ENCODE data around the gene TGIF2. TPM values are rescaled to one million over a fixed set of nuclear protein-coding genes. Genes with fewer than 3 reads are reported as not detected.
A peak's percentile ranks its signal among the peaks of the same experiment; 100 is the strongest.

Gene TGIF2
- total and polyA plus RNA-seq, 2 of the 4 experiments (the other 2 are of a cell fraction): 9.7 to 12.7 TPM

DNA sequence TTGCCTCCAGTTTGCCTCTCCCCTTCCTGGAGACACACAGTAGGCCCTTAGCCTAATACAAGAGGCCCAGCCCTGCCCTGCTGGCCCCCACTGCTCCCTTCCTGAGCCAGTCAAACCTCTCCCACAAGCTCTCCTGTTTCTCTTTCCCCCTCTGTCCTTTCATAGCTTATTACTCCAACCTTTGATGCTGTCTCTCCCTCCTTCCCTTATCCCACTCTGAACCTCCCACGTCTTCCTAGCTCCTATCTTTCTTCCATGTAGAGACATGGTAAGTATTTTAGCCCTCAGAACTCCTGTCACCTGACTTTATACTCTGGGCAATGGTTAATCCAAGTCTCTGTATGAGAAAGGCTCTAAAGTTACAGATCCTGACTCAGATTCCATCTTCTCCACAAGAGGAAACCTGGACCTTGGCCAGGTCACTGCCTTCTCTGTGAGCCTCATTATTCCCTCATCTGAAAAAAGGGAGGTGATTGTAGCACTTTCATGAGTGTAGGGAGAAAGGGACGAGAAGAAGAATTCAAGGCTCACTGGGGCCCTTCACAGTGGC lies 6.7 kb downstream of the TGIF2 start:
- peak; percentile 77 for DNase-seq
- H4K91ac ChIP-seq (ENCODE audit: insufficient read depth, low read depth, low read length): no peak overlapping the region

More for the DNA sequence above, 6.7 kb downstream of the TGIF2 start:
- H3K9ac ChIP-seq (ENCODE audit: low read depth, low read length): no peak overlapping the region
- no peak overlapping the region for H3K4me3 ChIP-seq (ENCODE audit: insufficient read depth, low read depth, low read length)
- no peaks in the 10 kb centered on the region for H3K27me3 ChIP-seq (ENCODE audit: control insufficient read depth, insufficient read depth, low read length)
- H3K4me2 ChIP-seq (ENCODE audit: low read depth, low read length): no peak overlapping the region
- CTCF ChIA-PET: no interaction called here
- H2AK5ac ChIP-seq (ENCODE audit: low read depth, low read length): no peak overlapping the region
- dilution Hi-C loops (cut with HindIII; ENCODE audit: low sequenced_read_pairs, unreplicated experiment) (no loop called here), intact Hi-C loops (cut with micrococcal nuclease) (no loop called here), in situ Hi-C loops (cut with MboI; ENCODE audit: low sequenced_read_pairs) (no loop called here)
- no peak overlapping the region for H2BK20ac ChIP-seq (ENCODE audit: low read depth, low read length)
- no peak overlapping the region for H3K56ac ChIP-seq (ENCODE audit: extremely low read depth, insufficient read depth, low read length)
- POLR2A ChIA-PET (ENCODE audit: unreplicated experiment): no interaction called here
- WGBS, 2 experiments (ENCODE audit: extremely low coverage in 2 of 2, insufficient read length in 1 of 2): no CpG with 5 or more reads among the region's 2 CpGs
- H4K20me1 ChIP-seq (ENCODE audit: insufficient read depth, low read length): peaks cover 34% of the 10 kb centered on the region
- TF ChIP-seq CEBPB (IDR thresholded peaks at IDR 0.05; ENCODE audit: low read depth, low read length): no peak
- no peak for TF ChIP-seq RAD21 (IDR thresholded peaks at IDR 0.05; ENCODE audit: low read length)
- no peak for TF ChIP-seq FOS (IDR thresholded peaks at IDR 0.05; ENCODE audit: low read depth, low read length)
- no peak for TF ChIP-seq POLR2A (IDR thresholded peaks at IDR 0.05; ENCODE audit: low read depth, low read length)
- TF ChIP-seq BHLHE40 (IDR thresholded peaks at IDR 0.05; ENCODE audit: low read depth, low read length): no peak
- TF ChIP-seq, protein P1, sequence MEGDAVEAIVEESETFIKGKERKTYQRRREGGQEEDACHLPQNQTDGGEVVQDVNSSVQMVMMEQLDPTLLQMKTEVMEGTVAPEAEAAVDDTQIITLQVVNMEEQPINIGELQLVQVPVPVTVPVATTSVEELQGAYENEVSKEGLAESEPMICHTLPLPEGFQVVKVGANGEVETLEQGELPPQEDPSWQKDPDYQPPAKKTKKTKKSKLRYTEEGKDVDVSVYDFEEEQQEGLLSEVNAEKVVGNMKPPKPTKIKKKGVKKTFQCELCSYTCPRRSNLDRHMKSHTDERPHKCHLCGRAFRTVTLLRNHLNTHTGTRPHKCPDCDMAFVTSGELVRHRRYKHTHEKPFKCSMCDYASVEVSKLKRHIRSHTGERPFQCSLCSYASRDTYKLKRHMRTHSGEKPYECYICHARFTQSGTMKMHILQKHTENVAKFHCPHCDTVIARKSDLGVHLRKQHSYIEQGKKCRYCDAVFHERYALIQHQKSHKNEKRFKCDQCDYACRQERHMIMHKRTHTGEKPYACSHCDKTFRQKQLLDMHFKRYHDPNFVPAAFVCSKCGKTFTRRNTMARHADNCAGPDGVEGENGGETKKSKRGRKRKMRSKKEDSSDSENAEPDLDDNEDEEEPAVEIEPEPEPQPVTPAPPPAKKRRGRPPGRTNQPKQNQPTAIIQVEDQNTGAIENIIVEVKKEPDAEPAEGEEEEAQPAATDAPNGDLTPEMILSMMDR (conservative IDR thresholded peaks at IDR 0.05; ENCODE audit: low read depth, low read length): no peak
- no peak for TF ChIP-seq MXI1 (IDR thresholded peaks at IDR 0.05; ENCODE audit: borderline replicate concordance, low read depth, low read length)
- TF ChIP-seq RFX5 (IDR thresholded peaks at IDR 0.05; ENCODE audit: low read depth, low read length): no peak
- TF ChIP-seq CHD1 (IDR thresholded peaks at IDR 0.05; ENCODE audit: low read depth, low read length): no peak
- no peak for TF ChIP-seq MAFK (IDR thresholded peaks at IDR 0.05; ENCODE audit: low read depth, low read length)
- TF ChIP-seq RCOR1 (IDR thresholded peaks at IDR 0.05; ENCODE audit: insufficient replicate concordance, low read length): no peak
- TF ChIP-seq, protein P2, sequence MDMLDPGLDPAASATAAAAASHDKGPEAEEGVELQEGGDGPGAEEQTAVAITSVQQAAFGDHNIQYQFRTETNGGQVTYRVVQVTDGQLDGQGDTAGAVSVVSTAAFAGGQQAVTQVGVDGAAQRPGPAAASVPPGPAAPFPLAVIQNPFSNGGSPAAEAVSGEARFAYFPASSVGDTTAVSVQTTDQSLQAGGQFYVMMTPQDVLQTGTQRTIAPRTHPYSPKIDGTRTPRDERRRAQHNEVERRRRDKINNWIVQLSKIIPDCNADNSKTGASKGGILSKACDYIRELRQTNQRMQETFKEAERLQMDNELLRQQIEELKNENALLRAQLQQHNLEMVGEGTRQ (IDR thresholded peaks at IDR 0.05; ENCODE audit: low read depth, low read length): no peak
- TF ChIP-seq MAZ (IDR thresholded peaks at IDR 0.05; ENCODE audit: borderline replicate concordance, low read depth, low read length): no peak
- TF ChIP-seq, protein P3, sequence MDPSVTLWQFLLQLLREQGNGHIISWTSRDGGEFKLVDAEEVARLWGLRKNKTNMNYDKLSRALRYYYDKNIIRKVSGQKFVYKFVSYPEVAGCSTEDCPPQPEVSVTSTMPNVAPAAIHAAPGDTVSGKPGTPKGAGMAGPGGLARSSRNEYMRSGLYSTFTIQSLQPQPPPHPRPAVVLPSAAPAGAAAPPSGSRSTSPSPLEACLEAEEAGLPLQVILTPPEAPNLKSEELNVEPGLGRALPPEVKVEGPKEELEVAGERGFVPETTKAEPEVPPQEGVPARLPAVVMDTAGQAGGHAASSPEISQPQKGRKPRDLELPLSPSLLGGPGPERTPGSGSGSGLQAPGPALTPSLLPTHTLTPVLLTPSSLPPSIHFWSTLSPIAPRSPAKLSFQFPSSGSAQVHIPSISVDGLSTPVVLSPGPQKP (IDR thresholded peaks at IDR 0.05; ENCODE audit: borderline replicate concordance, low read depth, low read length): no peak
- no peak for TF ChIP-seq SMC3 (IDR thresholded peaks at IDR 0.05; ENCODE audit: low read depth, low read length)
- TF ChIP-seq NFE2L2 (IDR thresholded peaks at IDR 0.05; ENCODE audit: low read depth, low read length): no peak
- no peak overlapping the region for H3K14ac ChIP-seq (replicated peaks; ENCODE audit: low read depth, low read length)
- H3K9me3 ChIP-seq (ENCODE audit: control insufficient read depth, insufficient read depth, low read length): no peaks in the 10 kb centered on the region
- ATAC-seq (ENCODE audit: low read depth): peak; percentile 56; the same call in 1 of the 2 replicates
- no peak overlapping the region for H2AFZ ChIP-seq (replicated peaks; ENCODE audit: low read length, poor library complexity)
- H3K4me1 ChIP-seq (ENCODE audit: control insufficient read depth, insufficient read depth, low read length): peaks cover 7% of the 10 kb centered on the region
- no peak overlapping the region for H2AK9ac ChIP-seq (replicated peaks; ENCODE audit: low read depth, low read length, poor library complexity)
- peaks cover 30% of the 10 kb centered on the region for H3K36me3 ChIP-seq (ENCODE audit: control insufficient read depth, insufficient read depth, low read length)
- H4K8ac ChIP-seq (ENCODE audit: low read depth in 2 of 2, low read length in 2 of 2): no peak overlapping the region
- no TSS peak for BruUV-seq (replicated peaks)
- no peak overlapping the region for H2BK5ac ChIP-seq (ENCODE audit: low read depth, low read length, poor library complexity, severe bottlenecking)
- H4K5ac ChIP-seq (ENCODE audit: low read depth, low read length): no peak overlapping the region
- no peak overlapping the region for H3K27ac ChIP-seq (ENCODE audit: insufficient read depth, low read length)
- peaks cover 31 to 49% of the 10 kb centered on the region in 2 experiments for H3K79me1 ChIP-seq (ENCODE audit: low read depth in 1 of 2, low read length in 2 of 2)
- no peak overlapping the region for H3K18ac ChIP-seq (ENCODE audit: low read depth, low read length)
- H3K4ac ChIP-seq (ENCODE audit: low read depth, low read length): no peak overlapping the region
- H2BK15ac ChIP-seq (ENCODE audit: low read depth, low read length): no peak overlapping the region
- peaks cover 22% of the 10 kb centered on the region for H3K9me1 ChIP-seq (ENCODE audit: insufficient read depth, low read length)
- H3K23ac ChIP-seq (ENCODE audit: low read depth, low read length): no peak overlapping the region
- H2BK120ac ChIP-seq (ENCODE audit: low read depth, low read length): no peak overlapping the region

All from IMR-90 (cell line).